Measurements from ENCODE around the gene GSK3B.

GSK3B gene

GRCh38 chr3:119826711-119827608 lies 267.3 kb downstream of the GSK3B start:
- Mint-ChIP-seq H3K4me3 (no peak overlapping the region), H3K27me3 (no peaks in the 10 kb centered on the region)

DNA sequence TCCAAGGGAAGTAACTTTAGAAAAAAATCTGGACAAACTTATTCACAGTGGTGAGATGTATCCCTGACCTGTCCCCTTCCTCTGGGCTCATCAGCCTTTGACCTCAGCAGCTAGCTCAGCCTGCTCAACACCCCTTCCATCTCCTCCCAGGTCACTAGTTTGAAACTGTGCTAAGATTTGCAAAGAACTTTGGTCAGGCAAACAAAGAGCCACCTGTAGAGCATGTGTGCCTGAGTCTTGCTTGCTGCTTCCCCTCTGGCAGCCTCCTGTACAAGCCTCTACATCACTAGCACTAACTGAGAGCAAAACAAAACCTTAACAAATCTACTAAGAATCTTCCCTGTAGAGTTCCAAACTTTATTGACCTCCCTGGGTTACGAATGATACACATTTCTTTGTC lies 268.4 kb downstream of the GSK3B start:
- no peaks in the 10 kb centered on the region for H3K4me1 Mint-ChIP-seq

More at GRCh38 chr3:119826711-119827608, 267.3 kb downstream of the GSK3B start:
- ATAC-seq, result no peak
- Mint-ChIP-seq H3K4me1 (no peaks in the 10 kb centered on the region), H3K9me3 (no peaks in the 10 kb centered on the region), H3K27ac (no peak overlapping the region)
- no peak for DNase-seq

DNA sequence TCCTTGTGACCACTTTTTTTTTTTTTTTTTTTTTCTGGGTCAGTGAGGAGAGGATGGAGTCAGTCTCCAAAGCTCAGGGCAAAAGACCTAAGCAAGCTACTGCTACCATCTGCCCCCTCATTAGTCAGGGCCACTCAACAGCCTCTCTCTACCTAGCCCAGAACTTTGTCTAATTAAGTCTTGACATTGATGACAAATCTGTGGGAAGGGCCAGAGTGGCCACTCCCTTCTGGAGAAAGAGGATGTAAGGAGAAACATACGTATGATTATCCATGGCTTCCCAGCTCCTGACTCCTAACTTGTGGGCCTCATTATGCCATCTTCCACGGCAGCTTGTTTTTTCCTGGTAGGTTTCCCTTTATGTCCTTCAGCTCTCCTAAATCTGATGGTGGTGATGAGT lies 274.4 kb downstream of the GSK3B start:
- H3K9me3 Mint-ChIP-seq, result no peaks in the 10 kb centered on the region
- ATAC-seq, result no peak
- no peak for DNase-seq
- no peak overlapping the region for H3K4me3 Mint-ChIP-seq
- no peak overlapping the region for H3K27ac Mint-ChIP-seq
- no peaks in the 10 kb centered on the region for H3K4me1 Mint-ChIP-seq
- no peaks in the 10 kb centered on the region for H3K27me3 Mint-ChIP-seq

More for the DNA sequence above, 268.4 kb downstream of the GSK3B start:
- Mint-ChIP-seq H3K27ac (peak overlapping the region in 1 of 2 donors; percentile 13), H3K27me3 (no peaks in the 10 kb centered on the region), H3K4me3 (no peak overlapping the region), H3K9me3 (no peaks in the 10 kb centered on the region)
- ATAC-seq (no peak), DNase-seq (no peak)

DNA sequence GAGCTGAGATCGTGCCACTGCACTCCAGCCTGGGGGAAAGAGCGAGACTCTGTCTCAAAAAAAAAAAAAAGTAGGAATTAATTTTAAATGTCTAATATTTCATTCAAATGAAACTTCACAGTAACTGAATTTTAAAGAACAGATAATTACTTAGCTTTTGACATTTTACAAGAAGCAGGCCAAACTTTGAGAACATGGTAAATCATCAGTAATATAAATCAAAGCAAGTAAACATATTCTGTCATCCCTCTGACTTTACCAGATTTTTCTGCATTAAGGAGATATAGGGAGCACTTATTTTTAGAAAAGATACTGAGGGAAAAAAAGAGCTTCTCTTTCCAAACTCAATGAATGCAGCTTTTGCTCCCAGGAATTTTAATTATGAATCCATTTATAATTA lies 275.3 kb downstream of the GSK3B start:
- H3K27ac Mint-ChIP-seq, result no peak overlapping the region
- no peaks in the 10 kb centered on the region for H3K4me1 Mint-ChIP-seq
- ATAC-seq (no peak), DNase-seq (no peak)
- no peaks in the 10 kb centered on the region for H3K9me3 Mint-ChIP-seq
- peaks cover 6% of the 10 kb centered on the region for H3K27me3 Mint-ChIP-seq
- no peak overlapping the region for H3K4me3 Mint-ChIP-seq

GRCh38 chr3:119817583-119818363 lies 276.5 kb downstream of the GSK3B start:
- Mint-ChIP-seq H3K9me3 (no peaks in the 10 kb centered on the region), H3K4me1 (no peaks in the 10 kb centered on the region), H3K27ac (no peak overlapping the region), H3K4me3 (no peak overlapping the region), H3K27me3 (peaks cover 6% of the 10 kb centered on the region)
- no peak for DNase-seq
- no peak for ATAC-seq

DNA sequence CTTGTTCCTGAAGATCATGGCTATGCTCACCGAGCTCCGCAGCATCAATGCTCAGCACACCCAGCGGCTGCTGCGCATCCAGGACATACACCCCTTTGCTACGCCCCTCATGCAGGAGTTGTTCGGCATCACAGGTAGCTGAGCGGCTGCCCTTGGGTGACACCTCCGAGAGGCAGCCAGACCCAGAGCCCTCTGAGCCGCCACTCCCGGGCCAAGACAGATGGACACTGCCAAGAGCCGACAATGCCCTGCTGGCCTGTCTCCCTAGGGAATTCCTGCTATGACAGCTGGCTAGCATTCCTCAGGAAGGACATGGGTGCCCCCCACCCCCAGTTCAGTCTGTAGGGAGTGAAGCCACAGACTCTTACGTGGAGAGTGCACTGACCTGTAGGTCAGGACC lies 277.2 kb downstream of the GSK3B start:
- H3K4me1 Mint-ChIP-seq, result no peaks in the 10 kb centered on the region
- H3K9me3 Mint-ChIP-seq, result no peaks in the 10 kb centered on the region
- DNase-seq (no peak), ATAC-seq (no peak)
- no peak overlapping the region for H3K27ac Mint-ChIP-seq
- H3K4me3 Mint-ChIP-seq, result no peak overlapping the region
- H3K27me3 Mint-ChIP-seq, result peaks cover 6% of the 10 kb centered on the region

- Mint-ChIP-seq H3K27ac (no peak overlapping the region), H3K4me1 (peaks cover 3% of the 10 kb centered on the region), H3K9me3 (no peaks in the 10 kb centered on the region), H3K4me3 (no peak overlapping the region), H3K27me3 (peaks cover 6% of the 10 kb centered on the region)
- DNase-seq (no peak), ATAC-seq (peak; percentile 5)
These were observed 278.5 kb downstream of the GSK3B start for GRCh38 chr3:119815716-119816115.

GRCh38 chr3:119812491-119813058 lies 281.7 kb downstream of the GSK3B start:
- no peak overlapping the region for H3K4me3 Mint-ChIP-seq
- no peak overlapping the region for H3K27ac Mint-ChIP-seq
- peaks cover 6% of the 10 kb centered on the region for H3K27me3 Mint-ChIP-seq
- DNase-seq (no peak), ATAC-seq (no peak)
- no peaks in the 10 kb centered on the region for H3K9me3 Mint-ChIP-seq
- peaks cover 22% of the 10 kb centered on the region for H3K4me1 Mint-ChIP-seq

DNA sequence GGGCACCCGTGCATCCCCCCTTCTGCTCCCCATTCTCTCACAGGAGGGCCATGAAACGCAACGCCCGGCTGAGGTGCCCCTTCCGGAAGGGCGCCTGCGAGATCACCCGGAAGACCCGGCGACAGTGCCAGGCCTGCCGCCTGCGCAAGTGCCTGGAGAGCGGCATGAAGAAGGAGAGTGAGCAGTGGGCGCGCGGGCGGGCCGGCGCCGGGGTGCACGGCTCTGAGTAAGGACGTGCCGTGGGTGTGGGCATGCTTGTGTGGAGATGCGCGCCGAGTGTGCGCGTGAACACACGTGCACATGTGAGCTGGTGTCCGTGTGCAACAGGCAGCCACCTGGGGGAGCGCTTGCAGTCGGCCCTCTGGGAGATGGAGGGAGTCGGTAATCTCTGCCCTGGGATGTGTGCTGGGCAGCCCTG lies 284.2 kb downstream of the GSK3B start:
- DNase-seq, result peak; percentile 62 to 66
- Mint-ChIP-seq H3K9me3 (no peaks in the 10 kb centered on the region), H3K27me3 (peaks cover 6% of the 10 kb centered on the region), H3K4me1 (peaks cover 22% of the 10 kb centered on the region), H3K4me3 (peak overlapping the region; percentile 91 to 92), H3K27ac (peak overlapping the region; percentile 96 to 98)
- ATAC-seq, result peak; percentile 87

DNA sequence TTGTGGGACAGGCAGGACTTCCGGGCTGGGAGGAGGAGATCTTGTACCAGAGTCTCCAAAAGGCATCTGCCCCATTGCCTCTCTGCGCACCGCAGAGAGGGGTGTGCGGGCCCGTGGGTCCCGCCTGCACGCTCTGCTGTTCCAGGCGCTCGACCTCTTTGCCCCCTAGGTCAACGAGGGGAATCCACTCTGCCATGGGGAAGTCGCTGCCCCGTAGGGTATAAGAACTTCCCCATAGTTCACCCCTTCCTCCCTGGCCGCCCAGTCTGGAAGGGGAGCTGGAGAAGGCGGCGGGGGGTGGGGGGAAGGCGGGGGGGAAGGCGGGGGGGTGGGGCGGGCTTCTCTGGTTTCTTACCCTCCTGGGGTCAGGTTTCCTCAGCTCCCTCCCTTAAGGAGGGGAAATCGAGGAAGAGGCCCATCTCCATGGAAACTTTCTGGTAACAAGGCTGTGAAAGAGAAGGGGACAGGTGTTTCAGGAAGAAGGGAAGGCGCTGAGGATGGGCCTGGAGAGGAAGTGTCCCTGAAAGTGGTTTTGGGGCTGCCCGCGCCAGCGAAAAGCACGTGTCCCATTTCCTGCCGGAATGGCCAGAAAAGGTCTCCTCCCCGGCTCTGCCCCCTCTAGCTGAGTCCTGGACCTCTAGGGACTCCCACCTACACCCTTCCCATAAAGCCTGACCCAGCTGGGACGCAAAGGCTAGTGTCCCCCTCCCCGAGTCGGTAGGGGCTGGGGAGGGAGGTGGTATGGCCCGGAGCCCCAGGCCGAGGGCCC lies 284.8 kb downstream of the GSK3B start:
- no peaks in the 10 kb centered on the region for H3K9me3 Mint-ChIP-seq
- no peak for DNase-seq
- H3K27ac Mint-ChIP-seq, result peak overlapping the region; percentile 96 to 98
- peaks cover 4% of the 10 kb centered on the region for H3K27me3 Mint-ChIP-seq
- peaks cover 22% of the 10 kb centered on the region for H3K4me1 Mint-ChIP-seq
- no peak for ATAC-seq
- peak overlapping the region; percentile 91 to 92 for H3K4me3 Mint-ChIP-seq

- Mint-ChIP-seq H3K27me3 (no peaks in the 10 kb centered on the region), H3K4me1 (peaks cover 22% of the 10 kb centered on the region), H3K9me3 (no peaks in the 10 kb centered on the region), H3K4me3 (peak overlapping the region in 1 of 2 donors; percentile 91), H3K27ac (no peak overlapping the region)
- DNase-seq (no peak), ATAC-seq (no peak)
These were observed 285.4 kb downstream of the GSK3B start for GRCh38 chr3:119808843-119809242.

- no peak for DNase-seq
- Mint-ChIP-seq H3K27me3 (no peaks in the 10 kb centered on the region), H3K27ac (no peak overlapping the region), H3K9me3 (no peaks in the 10 kb centered on the region), H3K4me1 (peaks cover 22% of the 10 kb centered on the region), H3K4me3 (no peak overlapping the region)
- ATAC-seq, result no peak
These were observed 286.0 kb downstream of the GSK3B start for GRCh38 chr3:119808244-119808643.

GRCh38 chr3:119800844-119801243 lies 293.4 kb downstream of the GSK3B start:
- Mint-ChIP-seq H3K27me3 (peaks cover 27% of the 10 kb centered on the region), H3K4me1 (no peaks in the 10 kb centered on the region), H3K4me3 (no peak overlapping the region), H3K9me3 (no peaks in the 10 kb centered on the region), H3K27ac (no peak overlapping the region)
- DNase-seq (no peak), ATAC-seq (no peak)

DNA sequence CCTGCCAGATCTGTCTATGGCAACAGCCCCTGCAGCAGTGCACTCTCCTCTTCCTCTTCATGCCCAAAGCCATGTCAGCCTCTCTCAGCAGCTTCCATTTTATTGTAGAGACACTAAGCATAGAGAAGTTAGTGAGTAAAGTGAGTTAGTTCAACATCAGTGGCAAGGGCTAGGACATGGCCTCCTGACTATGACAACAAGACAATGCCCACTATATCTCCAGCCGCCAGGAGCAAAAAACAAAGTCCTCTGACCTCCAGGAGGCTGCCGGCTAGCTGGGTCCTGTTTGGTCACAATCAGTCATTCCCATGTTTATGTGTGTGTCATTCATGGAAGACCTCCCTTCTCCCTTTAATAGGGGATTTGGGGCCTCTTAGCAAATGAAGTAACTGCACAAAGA lies 297.5 kb downstream of the GSK3B start:
- Mint-ChIP-seq H3K4me3 (no peak overlapping the region), H3K27ac (no peak overlapping the region), H3K9me3 (no peaks in the 10 kb centered on the region), H3K4me1 (no peaks in the 10 kb centered on the region), H3K27me3 (peaks cover 36% of the 10 kb centered on the region)
- DNase-seq, result no peak
- ATAC-seq, result no peak

- Mint-ChIP-seq H3K27me3 (peaks cover 36% of the 10 kb centered on the region), H3K27ac (no peak overlapping the region), H3K4me3 (no peak overlapping the region), H3K4me1 (no peaks in the 10 kb centered on the region), H3K9me3 (no peaks in the 10 kb centered on the region)
- no peak for DNase-seq
- ATAC-seq, result no peak
These were observed 297.9 kb downstream of the GSK3B start for GRCh38 chr3:119796368-119796767.

All from stimulated activated naive CD8-positive, alpha-beta T cell treated with anti-CD3 and anti-CD28 coated beads, Interleukin-15, amount 100 ng/mL, for 72 hours (primary cell).